CD4-positive, alpha-beta T cell treated with Interleukin-6 for 4 hours (primary cell): Measurements from ENCODE around the gene TMEM144.
"Not testable (repeated sequence)": the region's sequence is repeated elsewhere in the genome, so short reads cannot be mapped to it uniquely, and the experiment has no call there.

ENCODE experiments used
- DNase-seq: peaks from one replicate; pipeline ENCODE4 v3.0.0-alpha.2; 2020; ENCODE audit warnings: mixed read lengths

TMEM144 gene

GRCh38 chr4:158192439-158193158 lies 17.7 kb upstream of the TMEM144 start:
- DNase-seq, result no peak

- no peak for DNase-seq
Measured at GRCh38 chr4:158193171-158193749, 17.0 kb upstream of the TMEM144 start.

- DNase-seq, result no peak
Measured at GRCh38 chr4:158195297-158195696, 15.0 kb upstream of the TMEM144 start.

- DNase-seq, result no peak
Measured at GRCh38 chr4:158197194-158197776, 13.0 kb upstream of the TMEM144 start.

GRCh38 chr4:158200214-158200613 lies 10.1 kb upstream of the TMEM144 start:
- DNase-seq, result no peak

GRCh38 chr4:158201322-158201721 lies 9.0 kb upstream of the TMEM144 start:
- no peak for DNase-seq

- DNase-seq, result no peak
Measured at GRCh38 chr4:158201876-158202275, 8.4 kb upstream of the TMEM144 start.

GRCh38 chr4:158202481-158202880 lies 7.8 kb upstream of the TMEM144 start:
- no peak for DNase-seq

- DNase-seq, result no peak
Measured at GRCh38 chr4:158203436-158203835, 6.8 kb upstream of the TMEM144 start.

GRCh38 chr4:158203929-158204328 lies 6.4 kb upstream of the TMEM144 start:
- no peak for DNase-seq

GRCh38 chr4:158208963-158209640 lies 1.2 kb upstream of the TMEM144 start:
- no peak for DNase-seq

GRCh38 chr4:158211222-158211621 lies 936 bp downstream of the TMEM144 start:
- no peak for DNase-seq

- no peak for DNase-seq
Measured at GRCh38 chr4:158213466-158213865, 3.2 kb downstream of the TMEM144 start.

- no peak for DNase-seq
Measured at GRCh38 chr4:158214856-158215255, 4.6 kb downstream of the TMEM144 start.

GRCh38 chr4:158217763-158218162 lies 7.5 kb downstream of the TMEM144 start:
- DNase-seq, result no peak

- no peak for DNase-seq
Measured at GRCh38 chr4:158219623-158220022, 9.3 kb downstream of the TMEM144 start.

GRCh38 chr4:158224318-158224717 lies 14.0 kb downstream of the TMEM144 start:
- not testable (repeated sequence) for DNase-seq

- DNase-seq, result not testable (repeated sequence)
Measured at GRCh38 chr4:158224999-158225398, 14.7 kb downstream of the TMEM144 start.

GRCh38 chr4:158227880-158228279 lies 17.6 kb downstream of the TMEM144 start:
- DNase-seq, result not testable (repeated sequence)

- DNase-seq, result not testable (repeated sequence)
Measured at GRCh38 chr4:158228399-158228798, 18.1 kb downstream of the TMEM144 start.

- DNase-seq, result no peak
Measured at GRCh38 chr4:158229768-158230167, 19.5 kb downstream of the TMEM144 start.

GRCh38 chr4:158234671-158235070 lies 24.4 kb downstream of the TMEM144 start:
- DNase-seq, result no peak

- DNase-seq, result no peak
Measured at GRCh38 chr4:158236304-158237030, 26.2 kb downstream of the TMEM144 start.
